ENCODE measurements around the gene ASGR1.
"Not testable (repeated sequence)": the region's sequence is repeated elsewhere in the genome, so short reads cannot be mapped to it uniquely, and the experiment has no call there.

ASGR1 gene

DNA sequence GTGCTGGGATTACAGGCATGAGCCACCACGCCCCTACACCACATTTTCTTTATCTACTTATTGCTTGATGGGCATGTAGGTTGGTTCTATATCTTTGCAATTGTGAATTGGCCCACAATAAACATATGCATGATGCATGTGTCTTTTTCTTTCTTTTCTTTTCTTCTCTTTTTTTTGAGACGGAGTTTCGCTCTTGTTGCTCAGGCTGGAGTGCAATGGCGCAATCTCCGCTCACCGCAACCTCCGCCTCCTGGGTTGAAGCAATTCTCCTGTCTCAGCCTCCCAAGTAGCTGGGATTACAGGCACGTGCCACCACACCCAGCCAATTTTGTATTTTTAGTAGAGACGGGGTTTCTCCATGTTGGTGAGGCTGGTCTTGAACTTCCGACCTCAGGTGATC lies 20.7 kb downstream of the ASGR1 start:
- not testable (repeated sequence) for DNase-seq

GRCh38 chr17:7156342-7156940 lies 22.7 kb downstream of the ASGR1 start:
- no peak for DNase-seq

DNA sequence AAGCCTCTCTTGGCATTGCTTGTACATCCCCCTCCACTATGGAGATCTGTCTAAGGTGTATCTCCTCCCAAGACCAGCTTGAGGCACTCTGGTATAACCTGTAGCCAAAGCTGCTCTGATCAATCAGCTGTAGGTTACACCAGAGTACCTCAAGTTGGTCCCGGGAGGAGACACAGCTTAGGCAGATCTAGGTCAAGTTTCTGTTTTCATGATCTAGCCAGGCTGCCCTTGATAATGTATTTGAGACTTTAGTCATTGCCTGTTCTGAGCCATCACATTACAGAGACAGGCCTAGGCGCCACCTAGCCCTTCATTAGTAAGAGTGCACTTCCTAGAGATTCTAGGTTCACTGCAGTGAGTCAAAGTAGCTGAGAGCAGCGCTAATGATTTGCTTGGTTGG lies 31.4 kb downstream of the ASGR1 start:
- no peak for DNase-seq

DNA sequence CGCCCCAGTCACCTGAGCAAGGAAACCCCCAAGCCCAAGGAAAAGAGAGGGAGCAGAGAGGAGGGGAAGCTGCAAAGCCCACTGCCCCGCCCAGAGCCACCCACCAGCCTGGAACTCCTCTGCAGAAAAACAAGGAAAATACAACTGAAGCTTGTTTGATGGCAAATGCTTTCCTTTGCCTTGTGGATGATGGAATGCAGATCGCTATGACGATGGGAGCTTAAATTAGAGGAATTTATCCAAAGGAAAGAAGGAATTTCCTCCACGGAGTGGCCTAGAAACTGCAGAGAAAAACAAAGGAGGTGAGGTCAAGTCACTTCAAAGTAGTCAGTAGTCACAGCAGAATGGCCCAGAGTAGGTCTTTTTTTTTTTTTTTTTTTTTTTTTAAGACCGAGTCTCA lies 33.1 kb downstream of the ASGR1 start:
- no peak for DNase-seq

GRCh38 chr17:7144213-7144612 lies 35.0 kb downstream of the ASGR1 start:
- no peak for DNase-seq

DNA sequence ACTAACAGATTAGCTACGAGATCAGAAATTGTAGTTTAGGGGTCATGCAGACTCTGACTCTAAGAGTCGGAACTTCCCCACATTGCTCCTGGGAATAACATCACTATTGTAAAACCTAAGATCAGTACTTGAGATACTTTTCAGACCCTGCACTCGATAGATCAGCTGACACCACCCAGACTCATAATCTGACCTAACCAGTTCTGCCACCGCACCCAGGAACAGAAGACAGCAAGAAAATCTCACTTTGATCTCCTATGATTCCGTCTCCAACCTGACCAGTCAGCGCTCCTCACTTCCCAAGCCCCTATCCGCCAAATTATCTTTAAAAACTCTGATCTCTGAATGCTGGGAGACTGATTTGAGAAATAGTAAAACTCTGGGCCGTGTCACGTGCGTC lies 37.3 kb downstream of the ASGR1 start:
- DNase-seq, result no peak

- DNase-seq, result no peak
These were observed 39.8 kb downstream of the ASGR1 start for GRCh38 chr17:7139400-7139799.

- DNase-seq, result no peak
These were observed 40.3 kb downstream of the ASGR1 start for GRCh38 chr17:7138800-7139381.

DNA sequence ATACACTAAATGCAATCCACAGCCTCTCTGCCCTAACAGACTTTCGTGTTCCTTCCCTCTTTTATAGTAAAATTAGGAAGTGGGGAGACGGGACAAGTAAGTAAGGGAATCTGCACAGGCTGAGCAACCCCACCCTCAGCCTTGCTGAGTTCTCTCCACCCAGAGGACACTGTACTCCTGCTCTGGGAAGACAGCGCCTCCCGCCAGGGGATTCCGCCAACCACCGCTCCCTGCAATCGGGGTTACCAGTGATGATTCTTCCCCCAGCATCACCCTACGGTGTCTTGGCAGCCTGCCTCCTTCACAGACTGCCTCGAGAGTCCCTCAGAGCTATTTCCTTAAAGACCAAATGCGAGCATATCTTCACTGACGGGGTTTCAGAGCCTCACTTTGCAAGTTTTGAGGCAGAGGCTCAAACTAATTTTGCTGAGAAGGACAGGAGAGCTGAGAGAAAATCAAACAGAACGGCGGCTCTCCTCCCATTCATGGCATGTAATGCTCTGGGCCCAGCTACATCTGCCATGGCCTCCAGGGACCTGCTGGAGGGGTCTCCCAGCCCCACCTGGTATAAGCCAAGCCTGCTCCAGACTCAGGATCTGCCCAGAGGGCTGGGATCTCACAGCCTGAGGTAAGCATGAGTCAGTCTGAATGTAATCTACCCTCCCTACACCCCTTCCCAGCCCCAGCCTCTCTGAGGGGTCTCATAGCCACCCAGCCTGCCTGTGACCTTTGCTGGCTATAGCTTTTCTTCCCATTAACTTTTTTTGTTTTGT lies 41.8 kb downstream of the ASGR1 start:
- DNase-seq, result no peak

GRCh38 chr17:7136266-7136877 lies 42.8 kb downstream of the ASGR1 start:
- peak; percentile 54 for DNase-seq

DNA sequence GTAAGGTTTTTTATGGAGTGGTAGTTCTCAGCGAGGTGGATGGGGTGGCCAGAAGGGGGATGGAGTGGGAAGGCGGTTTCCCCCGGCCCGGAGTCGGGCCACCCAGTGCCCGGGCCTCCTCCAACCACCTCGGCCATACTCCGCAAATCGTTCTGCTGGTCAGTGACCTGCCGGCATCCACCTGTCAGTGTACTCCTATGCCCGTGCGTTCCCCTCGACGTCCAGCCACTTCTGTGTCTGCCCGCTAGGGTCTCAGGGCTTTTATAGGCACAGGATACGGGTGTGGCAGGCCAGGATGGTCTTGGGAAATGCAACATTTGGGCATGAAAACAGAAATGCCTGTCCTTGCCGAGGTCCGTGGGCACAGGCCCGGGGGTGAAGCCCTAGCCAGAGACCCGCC lies 45.3 kb downstream of the ASGR1 start:
- DNase-seq, result no peak

- DNase-seq, result no peak
These were observed 45.7 kb downstream of the ASGR1 start for GRCh38 chr17:7133424-7133823.

DNA sequence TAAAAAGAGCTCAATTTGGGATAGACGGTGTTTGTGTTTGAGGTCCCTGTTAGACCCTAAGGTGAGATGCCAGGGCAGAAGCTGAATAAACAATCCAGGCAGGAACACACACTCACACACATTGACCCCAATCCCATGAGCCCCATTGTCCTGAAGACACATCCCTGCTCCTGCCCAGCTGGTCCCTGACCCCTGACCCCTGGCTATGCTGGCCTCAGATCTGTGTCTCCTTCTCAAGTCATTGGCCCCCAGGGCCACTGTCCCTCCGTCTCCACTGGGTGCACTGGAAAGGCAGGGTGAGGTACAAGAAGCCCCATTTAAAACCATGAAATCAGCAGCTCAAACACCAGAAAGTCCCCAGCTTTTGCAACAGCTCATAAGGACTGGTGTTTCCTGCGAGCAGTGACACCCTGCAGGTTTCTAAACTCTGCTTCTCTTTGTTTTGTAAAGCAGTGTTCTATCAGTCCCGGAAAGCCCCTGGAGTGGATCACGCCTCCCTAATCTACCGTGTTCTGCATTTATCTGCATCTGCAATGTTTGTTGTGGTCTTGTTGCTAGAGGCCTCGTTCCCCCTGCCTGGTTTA lies 46.6 kb downstream of the ASGR1 start:
- no peak for DNase-seq

GRCh38 chr17:7131423-7131791 lies 47.8 kb downstream of the ASGR1 start:
- no peak for DNase-seq

- no peak for DNase-seq
These were observed 48.3 kb downstream of the ASGR1 start for GRCh38 chr17:7130621-7131422.

DNA sequence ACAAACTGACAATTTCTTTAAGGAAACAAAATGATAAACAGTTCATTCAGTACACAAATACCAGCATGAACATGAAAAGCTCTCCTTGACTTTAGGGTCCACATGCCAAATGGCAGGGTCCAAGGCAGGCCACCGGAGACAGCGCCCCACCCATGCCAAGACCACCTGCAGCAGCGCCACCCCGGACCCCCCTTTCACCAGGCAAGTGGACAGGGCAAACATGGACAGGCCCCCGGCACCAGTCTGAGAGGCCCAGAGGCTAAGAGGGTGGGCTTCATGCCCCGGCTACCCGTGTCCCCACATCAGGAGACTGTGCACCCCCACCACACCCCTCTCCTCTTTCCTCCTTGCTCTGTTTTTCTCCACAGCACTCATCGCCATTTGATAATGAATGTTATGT lies 49.9 kb downstream of the ASGR1 start:
- DNase-seq, result no peak

DNA sequence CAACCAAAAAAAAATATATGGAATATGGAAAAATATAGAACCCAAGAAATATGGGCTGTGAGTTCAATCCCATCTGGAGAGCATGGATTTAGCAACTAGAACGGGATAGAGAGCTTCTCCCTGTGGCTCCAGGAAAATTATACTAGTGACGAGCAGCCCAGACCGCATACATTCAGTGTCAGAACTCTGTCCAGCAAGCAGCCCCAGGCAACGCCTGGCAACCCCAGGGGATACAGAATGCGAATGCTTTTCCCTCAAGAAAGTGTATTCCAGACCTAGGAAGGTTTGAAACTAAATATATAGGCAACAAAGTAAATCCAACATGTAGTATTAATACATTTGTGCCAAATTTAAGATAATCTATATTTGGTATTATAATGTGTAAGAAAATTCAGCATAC lies 51.0 kb downstream of the ASGR1 start:
- no peak for DNase-seq

DNA sequence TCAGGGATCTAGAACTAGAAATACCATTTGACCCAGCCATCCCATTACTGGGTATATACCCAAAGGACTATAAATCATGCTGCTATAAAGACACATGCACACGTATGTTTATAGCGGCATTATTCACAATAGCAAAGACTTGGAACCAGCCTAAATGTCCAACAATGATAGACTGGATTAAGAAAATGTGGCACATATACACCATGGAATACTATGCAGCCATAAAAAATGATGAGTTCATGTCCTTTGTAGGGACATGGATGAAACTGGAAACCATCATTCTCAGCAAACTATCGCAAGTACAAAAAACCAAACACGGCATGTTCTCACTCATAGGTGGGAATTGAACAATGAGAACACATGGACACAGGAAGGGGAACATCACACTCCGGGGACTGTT lies 51.7 kb downstream of the ASGR1 start:
- DNase-seq, result not testable (repeated sequence)

- DNase-seq, result not testable (repeated sequence)
These were observed 52.8 kb downstream of the ASGR1 start for GRCh38 chr17:7126386-7126785.

- no peak for DNase-seq
These were observed 54.2 kb downstream of the ASGR1 start for GRCh38 chr17:7124923-7125322.

GRCh38 chr17:7123844-7124243 lies 55.3 kb downstream of the ASGR1 start:
- no peak for DNase-seq
